Measurements from ENCODE around the gene DUSP12. TPM values are rescaled to one million over a fixed set of nuclear protein-coding genes. Genes with fewer than 3 reads are reported as not detected.
A peak's percentile ranks its signal among the peaks of the same experiment; 100 is the strongest.

The DUSP12 gene
- total RNA-seq, 2 donors from 2014 or later = 12.0 to 16.7 TPM

DNA sequence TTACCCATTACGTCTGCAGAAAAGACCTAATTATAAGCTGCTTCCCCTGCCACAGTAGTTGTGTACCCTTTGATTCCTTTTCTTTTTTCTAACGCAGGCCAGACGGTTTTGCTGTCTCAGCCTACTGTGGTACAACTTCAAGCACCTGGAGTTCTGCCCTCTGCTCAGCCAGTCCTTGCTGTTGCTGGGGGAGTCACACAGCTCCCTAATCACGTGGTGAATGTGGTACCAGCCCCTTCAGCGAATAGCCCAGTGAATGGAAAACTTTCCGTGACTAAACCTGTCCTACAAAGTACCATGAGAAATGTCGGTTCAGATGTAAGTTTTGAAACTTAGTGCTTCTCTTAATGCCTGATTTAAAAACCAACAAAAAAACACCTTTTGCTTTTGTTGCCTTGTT lies 52.4 kb downstream of the DUSP12 start:
- no peaks in the 10 kb centered on the region for H3K27me3 Mint-ChIP-seq
- peaks cover 81% of the 10 kb centered on the region for H3K36me3 Mint-ChIP-seq (ENCODE audit: low read depth)
- H3K4me3 Mint-ChIP-seq = no peak overlapping the region
- no peaks in the 10 kb centered on the region for H3K9me3 Mint-ChIP-seq
- peaks cover 13% of the 10 kb centered on the region for H3K4me1 Mint-ChIP-seq
- ATAC-seq (replicated peaks) = no peak
- H3K27ac Mint-ChIP-seq = peak overlapping the region; percentile 53

- H3K4me1 Mint-ChIP-seq = peaks cover 13% of the 10 kb centered on the region
- no peak overlapping the region for H3K4me3 Mint-ChIP-seq
- H3K27ac Mint-ChIP-seq = no peak overlapping the region
- peaks cover 79% of the 10 kb centered on the region for H3K36me3 Mint-ChIP-seq (ENCODE audit: low read depth)
- no peaks in the 10 kb centered on the region for H3K9me3 Mint-ChIP-seq
- no peaks in the 10 kb centered on the region for H3K27me3 Mint-ChIP-seq
- ATAC-seq (replicated peaks) = no peak
These were observed 53.6 kb downstream of the DUSP12 start for GRCh38 chr1:161803181-161803580.

DNA sequence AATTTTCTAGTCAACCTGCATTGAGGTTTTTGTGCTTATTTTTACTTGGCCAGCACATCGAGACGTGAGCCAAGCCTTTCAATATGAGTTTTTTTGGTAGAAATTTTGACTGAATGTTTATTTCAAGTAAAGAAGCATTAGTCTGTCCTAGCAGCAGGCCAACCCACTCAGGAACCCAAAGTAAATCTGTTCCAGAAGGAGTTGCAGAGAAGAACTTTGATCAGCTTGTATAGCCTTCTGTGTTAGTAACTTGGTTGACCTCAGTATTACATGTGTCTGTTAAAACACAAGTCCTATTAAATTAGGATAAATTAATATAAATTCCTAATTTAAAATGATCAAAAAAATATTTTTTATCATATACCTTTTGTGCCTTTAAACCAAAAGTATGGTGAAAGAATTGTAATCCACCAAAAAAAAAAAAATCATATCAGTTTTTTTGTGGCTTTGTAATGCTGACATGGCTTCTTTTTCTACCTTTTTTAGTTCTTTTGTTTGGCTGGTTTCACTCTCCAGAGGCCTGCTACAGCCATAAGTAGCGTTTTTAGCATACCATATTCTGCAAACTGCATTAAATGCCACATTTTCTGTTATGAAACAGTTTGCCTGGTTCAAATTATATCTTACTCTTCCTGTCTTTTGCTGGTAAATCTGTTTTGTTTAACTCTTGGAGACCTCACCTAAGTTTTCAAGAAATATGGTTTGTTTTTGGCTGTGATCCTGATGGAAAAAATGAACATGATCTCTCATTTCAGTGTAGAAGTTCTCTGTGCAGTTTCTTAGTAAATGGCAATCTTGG lies 56.0 kb downstream of the DUSP12 start:
- peak overlapping the region; percentile 27 for H3K27ac Mint-ChIP-seq
- H3K27me3 Mint-ChIP-seq = no peaks in the 10 kb centered on the region
- peaks cover 9% of the 10 kb centered on the region for H3K4me1 Mint-ChIP-seq
- H3K4me3 Mint-ChIP-seq = no peak overlapping the region
- ATAC-seq (replicated peaks) = no peak
- no peaks in the 10 kb centered on the region for H3K9me3 Mint-ChIP-seq
- peaks cover 79% of the 10 kb centered on the region for H3K36me3 Mint-ChIP-seq (ENCODE audit: low read depth)

Other genes starting within 250 kb of the DUSP12 start
- not detected for gene FCGR2A, start 244.3 kb upstream of the DUSP12 start, total RNA-seq
- under 1 TPM; 0.37 to 0.41 TPM for gene HSPA6, start 225.2 kb upstream of the DUSP12 start, total RNA-seq
- not detected for gene FCGR3A, start 200.0 kb upstream of the DUSP12 start, total RNA-seq
- gene FCGR3B, start 118.6 kb upstream of the DUSP12 start, total RNA-seq = not detected
- gene FCGR2B, start 86.6 kb upstream of the DUSP12 start, total RNA-seq = under 1 TPM in 1 of 2 donors, not detected in 1; 0.13 TPM
- gene FCRLA, start 42.6 kb upstream of the DUSP12 start, total RNA-seq = not detected
- not detected for gene FCRLB, start 28.2 kb upstream of the DUSP12 start, total RNA-seq
- gene ATF6, start 16.5 kb downstream of the DUSP12 start, total RNA-seq = 10 to 100 TPM; 17.5 to 24.9 TPM

Measured in activated T-helper 17 cell treated with anti-CD3 and anti-CD28 coated beads, Interleukin-2, amount 50 U/mL, for 72 hours (primary cell).